Trophoblast cell (in vitro differentiated cells and primary cell): ENCODE data around the gene UST.

ENCODE experiments used
- DNase-seq, 2 donors: peaks; one replicate each; pipeline ENCODE4 v3.0.0-alpha.2; 2016
- H2AFZ ChIP-seq: 2 replicates; pipeline ENCODE4 v1.6.1; 2013; ENCODE audit warnings: low read length, moderate library complexity, mild to moderate bottlenecking; ENCODE audit not compliant: insufficient read depth, poor library complexity
- H2AK5ac ChIP-seq: 2 replicates; pipeline ENCODE4 v1.6.1; 2013; ENCODE audit warnings: mild to moderate bottlenecking, low read length
- H2BK120ac ChIP-seq: 2 replicates; pipeline ENCODE4 v1.6.1; 2013; ENCODE audit warnings: low read length, mild to moderate bottlenecking, moderate library complexity; ENCODE audit not compliant: insufficient read depth, poor library complexity
- H2BK12ac ChIP-seq: 2 replicates; pipeline ENCODE4 v1.6.1; 2013; ENCODE audit warnings: mild to moderate bottlenecking, low read length, moderate library complexity
- H2BK5ac ChIP-seq: 2 replicates; pipeline ENCODE4 v1.6.1; 2013; ENCODE audit warnings: low read length, low read depth, moderate library complexity, mild to moderate bottlenecking; ENCODE audit not compliant: poor library complexity
- H3K14ac ChIP-seq: 2 replicates; pipeline ENCODE4 v1.6.1; 2013; ENCODE audit warnings: mild to moderate bottlenecking, low read length
- H3K18ac ChIP-seq: 2 replicates; pipeline ENCODE4 v1.6.1; 2013; ENCODE audit warnings: mild to moderate bottlenecking, low read length
- H3K23ac ChIP-seq: 2 replicates; pipeline ENCODE4 v1.6.1; 2013; ENCODE audit warnings: low read length
- H3K27ac ChIP-seq: 2 replicates; pipeline ENCODE4 v1.5.1; 2013; ENCODE audit warnings: low read depth, mild to moderate bottlenecking, inconsistent platforms, low read length, moderate library complexity
- H3K27me3 ChIP-seq: 2 replicates; pipeline ENCODE4 v1.6.1; 2013; ENCODE audit warnings: inconsistent platforms, mild to moderate bottlenecking, low read length, moderate library complexity; ENCODE audit not compliant: insufficient read depth
- H3K36me3 ChIP-seq, 2 experiments: 1 replicate in 1 of 2; 2 replicates in 1 of 2; pipeline ENCODE4 v1.6.1; 2013; ENCODE audit warnings: low read length in 2 of 2, mild to moderate bottlenecking in 2 of 2, moderate library complexity in 1 of 2; ENCODE audit not compliant: insufficient read depth in 2 of 2, control insufficient read depth in 1 of 2
- H3K4ac ChIP-seq: 2 replicates; pipeline ENCODE4 v1.6.1; 2013; ENCODE audit warnings: low read depth, mild to moderate bottlenecking, low read length, moderate library complexity
- H3K4me1 ChIP-seq, 2 experiments: 1 replicate in 1 of 2; 2 replicates in 1 of 2; pipeline ENCODE4 v1.6.1; 2013; ENCODE audit warnings: low read length in 2 of 2, mild to moderate bottlenecking in 2 of 2, moderate library complexity in 1 of 2; ENCODE audit not compliant: insufficient read depth in 2 of 2, control insufficient read depth in 1 of 2
- H3K4me2 ChIP-seq: 2 replicates; pipeline ENCODE4 v1.6.1; 2013; ENCODE audit warnings: inconsistent platforms, mild to moderate bottlenecking, low read length, moderate library complexity
- H3K4me3 ChIP-seq: 2 replicates; pipeline ENCODE4 v1.5.1; 2013; ENCODE audit warnings: mild to moderate bottlenecking, low read depth, low read length, inconsistent platforms
- H3K79me1 ChIP-seq: one replicate; pipeline ENCODE4 v1.6.1; 2013; ENCODE audit warnings: low read length
- H3K79me2 ChIP-seq: 2 replicates; pipeline ENCODE4 v1.6.1; 2013; ENCODE audit warnings: low read length, mild to moderate bottlenecking; ENCODE audit not compliant: control insufficient read depth, insufficient read depth, poor library complexity
- H3K9ac ChIP-seq: 2 replicates; pipeline ENCODE4 v1.6.1; 2013; ENCODE audit warnings: mild to moderate bottlenecking, low read length
- H3K9me3 ChIP-seq: 2 replicates; pipeline ENCODE4 v1.6.1; 2013; ENCODE audit warnings: low read depth, mild to moderate bottlenecking, control low read depth, inconsistent platforms, low read length; ENCODE audit not compliant: insufficient read depth
- H4K12ac ChIP-seq: 2 replicates; pipeline ENCODE4 v1.6.1; 2013; ENCODE audit warnings: low read depth, mild to moderate bottlenecking, low read length, moderate library complexity
- H4K8ac ChIP-seq: 2 replicates; pipeline ENCODE4 v1.6.1; 2013; ENCODE audit warnings: low read depth, mild to moderate bottlenecking, low read length, moderate library complexity
- H4K91ac ChIP-seq: one replicate; pipeline ENCODE4 v1.6.1; 2013; ENCODE audit warnings: low read depth, mild to moderate bottlenecking, low read length, moderate library complexity
- WGBS: extraction: QIAGEN DNeasy Blood & Tissue Kit; methylation state at CpG from one replicate; pipeline ENCODE4 v1.1.7; 2013; ENCODE audit warnings: missing lambda C conversion rate; ENCODE audit not compliant: insufficient read length, insufficient coverage; ENCODE audit errors: extremely low coverage; 5-methylcytosine and 5-hydroxymethylcytosine counted together

Gene UST

DNA sequence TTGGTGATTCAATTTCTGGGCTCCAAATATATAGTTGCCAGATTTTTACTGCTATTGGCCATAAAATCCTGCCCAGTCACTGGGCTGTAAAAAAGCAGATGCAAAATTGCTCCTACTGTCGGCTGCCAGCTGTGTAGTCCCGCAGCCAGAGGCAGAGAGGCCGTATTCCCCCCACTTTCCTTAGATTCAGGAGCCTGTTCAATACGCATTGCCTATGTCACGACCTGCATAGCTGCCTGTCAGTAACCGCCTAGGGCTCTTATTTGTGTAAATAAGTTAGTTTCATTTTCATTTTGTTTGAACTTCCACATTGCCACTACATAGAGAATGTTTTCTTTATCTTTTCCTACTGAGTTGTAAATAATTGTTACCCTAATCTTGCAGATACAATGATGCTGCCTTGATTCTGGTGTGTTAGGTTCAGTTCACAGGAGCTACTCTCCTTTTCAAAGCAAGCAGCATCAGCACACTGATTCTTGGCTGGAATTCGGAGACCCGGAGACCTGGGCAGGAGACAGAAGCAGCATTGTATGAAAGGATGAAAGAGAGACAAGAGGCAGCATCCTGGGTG lies 46.0 kb upstream of the UST start:
- H3K9ac ChIP-seq = no peak overlapping the region
- peak in 1 of 2 donors; percentile 38 for DNase-seq
- no peak overlapping the region for H4K8ac ChIP-seq
- H2AFZ ChIP-seq = no peak overlapping the region
- no peak overlapping the region for H4K12ac ChIP-seq
- H2BK120ac ChIP-seq = no peak overlapping the region
- H3K79me1 ChIP-seq = no peaks in the 10 kb centered on the region
- H3K4ac ChIP-seq = no peak overlapping the region
- H3K4me2 ChIP-seq = no peak overlapping the region
- H3K23ac ChIP-seq = no peak overlapping the region
- H3K79me2 ChIP-seq = no peaks in the 10 kb centered on the region
- H2BK5ac ChIP-seq = no peak overlapping the region
- no peak overlapping the region for H2BK12ac ChIP-seq
- no peaks in the 10 kb centered on the region for H3K27me3 ChIP-seq
- no CpG with 5 or more reads among the region's 8 CpGs for WGBS
- H3K27ac ChIP-seq = no peak overlapping the region
- H3K4me3 ChIP-seq = no peak overlapping the region
- H4K91ac ChIP-seq = no peak overlapping the region
- H3K4me1 ChIP-seq = no peaks in the 10 kb centered on the region
- H3K9me3 ChIP-seq = peaks cover 6% of the 10 kb centered on the region
- no peak overlapping the region for H2AK5ac ChIP-seq
- H3K36me3 ChIP-seq = no peaks in the 10 kb centered on the region
- H3K18ac ChIP-seq = no peak overlapping the region
- no peak overlapping the region for H3K14ac ChIP-seq

GRCh38 chr6:148701375-148701774 lies 45.5 kb upstream of the UST start:
- Histone ChIP-seq H2AFZ (no peak overlapping the region), H2BK12ac (no peak overlapping the region), H3K79me2 (no peaks in the 10 kb centered on the region), H3K4me1 (no peaks in the 10 kb centered on the region), H3K4me3 (no peak overlapping the region), H3K36me3 (no peaks in the 10 kb centered on the region), H2AK5ac (no peak overlapping the region), H3K27ac (no peak overlapping the region), H3K9me3 (peaks cover 4% of the 10 kb centered on the region), H3K4me2 (no peak overlapping the region), H3K9ac (no peak overlapping the region), H2BK120ac (no peak overlapping the region), H4K91ac (no peak overlapping the region), H3K14ac (no peak overlapping the region), H4K12ac (no peak overlapping the region), H3K79me1 (no peaks in the 10 kb centered on the region), H3K18ac (no peak overlapping the region), H4K8ac (no peak overlapping the region), H3K23ac (no peak overlapping the region), H3K27me3 (no peaks in the 10 kb centered on the region), H3K4ac (no peak overlapping the region), H2BK5ac (no peak overlapping the region)
- WGBS = no CpG with 5 or more reads among the region's 3 CpGs
- DNase-seq = no peak

- H4K8ac ChIP-seq = no peak overlapping the region
- no peaks in the 10 kb centered on the region for H3K9me3 ChIP-seq
- no peak overlapping the region for H3K4me2 ChIP-seq
- H2BK5ac ChIP-seq = no peak overlapping the region
- H2BK12ac ChIP-seq = no peak overlapping the region
- H3K27ac ChIP-seq = no peak overlapping the region
- H3K23ac ChIP-seq = no peak overlapping the region
- no peak overlapping the region for H3K4ac ChIP-seq
- H3K9ac ChIP-seq = no peak overlapping the region
- H4K12ac ChIP-seq = no peak overlapping the region
- no peak for DNase-seq
- no peaks in the 10 kb centered on the region for H3K36me3 ChIP-seq
- no peak overlapping the region for H2BK120ac ChIP-seq
- H4K91ac ChIP-seq = no peak overlapping the region
- no peaks in the 10 kb centered on the region for H3K79me1 ChIP-seq
- H3K79me2 ChIP-seq = no peaks in the 10 kb centered on the region
- no peak overlapping the region for H3K14ac ChIP-seq
- no peak overlapping the region for H3K4me3 ChIP-seq
- no CpG with 5 or more reads among the region's 2 CpGs for WGBS
- H3K4me1 ChIP-seq = no peaks in the 10 kb centered on the region
- no peak overlapping the region for H3K18ac ChIP-seq
- H2AFZ ChIP-seq = no peak overlapping the region
- H3K27me3 ChIP-seq = no peaks in the 10 kb centered on the region
- H2AK5ac ChIP-seq = no peak overlapping the region
Measured at GRCh38 chr6:148703900-148704299, 42.9 kb upstream of the UST start.

GRCh38 chr6:148704400-148705246 lies 42.2 kb upstream of the UST start:
- H3K23ac ChIP-seq = no peak overlapping the region
- H3K4me3 ChIP-seq = no peak overlapping the region
- no peak overlapping the region for H2BK120ac ChIP-seq
- no peak overlapping the region for H3K9ac ChIP-seq
- H3K14ac ChIP-seq = no peak overlapping the region
- no peak overlapping the region for H3K4me2 ChIP-seq
- H2BK5ac ChIP-seq = no peak overlapping the region
- no peaks in the 10 kb centered on the region for H3K36me3 ChIP-seq
- H3K79me2 ChIP-seq = no peaks in the 10 kb centered on the region
- H2BK12ac ChIP-seq = no peak overlapping the region
- no peaks in the 10 kb centered on the region for H3K9me3 ChIP-seq
- no peak for DNase-seq
- H3K4me1 ChIP-seq = no peaks in the 10 kb centered on the region
- H4K91ac ChIP-seq = no peak overlapping the region
- no peak overlapping the region for H3K27ac ChIP-seq
- no peak overlapping the region for H2AFZ ChIP-seq
- no peaks in the 10 kb centered on the region for H3K27me3 ChIP-seq
- no peak overlapping the region for H3K18ac ChIP-seq
- H4K8ac ChIP-seq = no peak overlapping the region
- no peak overlapping the region for H2AK5ac ChIP-seq
- H3K4ac ChIP-seq = no peak overlapping the region
- no CpG with 5 or more reads among the region's 7 CpGs for WGBS
- H3K79me1 ChIP-seq = no peaks in the 10 kb centered on the region
- H4K12ac ChIP-seq = no peak overlapping the region
